NCI-H226 (cell line): Measurements from ENCODE around the gene DSCAM.

Experiments used
- DNase-seq: peaks from one replicate; pipeline ENCODE4 v3.0.0-alpha.2; 2015

The DSCAM gene

DNA sequence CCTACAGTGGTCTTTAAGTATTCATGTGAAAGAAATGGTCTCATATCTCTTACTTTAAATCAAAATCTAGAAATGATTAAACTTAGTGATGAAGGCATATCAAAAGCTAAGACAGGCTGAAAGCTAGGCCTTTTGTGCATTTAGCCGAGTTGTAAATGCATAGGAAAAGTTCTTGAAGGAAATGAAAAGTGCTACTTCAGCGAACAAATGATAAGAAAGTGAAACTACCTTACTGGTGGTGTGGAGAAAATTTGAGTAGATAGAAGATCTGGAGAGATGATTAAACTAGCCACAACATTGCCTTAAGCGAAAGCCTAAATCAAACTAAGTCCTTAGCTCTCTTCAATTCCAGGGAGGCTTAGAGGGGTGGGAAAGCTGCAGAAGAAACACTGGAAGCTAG is 147.6 kb downstream of the DSCAM start:
- no peak for DNase-seq

DNA sequence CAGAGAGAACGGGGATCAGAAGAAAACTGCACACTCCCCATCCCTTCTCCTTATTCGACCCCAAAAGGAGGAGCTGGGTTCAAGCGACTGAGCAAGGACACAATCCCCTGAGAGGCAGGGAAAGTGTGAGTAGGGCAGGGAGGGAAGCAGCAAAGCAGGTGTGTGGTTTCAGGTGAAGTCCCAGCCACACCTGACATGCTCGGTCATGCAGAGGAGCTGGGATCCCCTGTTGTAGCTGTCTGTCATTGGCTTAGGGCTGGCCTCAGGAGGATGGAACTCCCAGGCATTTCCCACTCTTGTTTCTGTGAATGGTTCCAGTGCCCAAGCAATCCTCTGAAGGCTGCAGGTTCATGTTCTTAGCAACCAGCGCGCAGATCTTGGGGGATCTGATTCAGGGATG is 150.7 kb downstream of the DSCAM start:
- no peak for DNase-seq

DNA sequence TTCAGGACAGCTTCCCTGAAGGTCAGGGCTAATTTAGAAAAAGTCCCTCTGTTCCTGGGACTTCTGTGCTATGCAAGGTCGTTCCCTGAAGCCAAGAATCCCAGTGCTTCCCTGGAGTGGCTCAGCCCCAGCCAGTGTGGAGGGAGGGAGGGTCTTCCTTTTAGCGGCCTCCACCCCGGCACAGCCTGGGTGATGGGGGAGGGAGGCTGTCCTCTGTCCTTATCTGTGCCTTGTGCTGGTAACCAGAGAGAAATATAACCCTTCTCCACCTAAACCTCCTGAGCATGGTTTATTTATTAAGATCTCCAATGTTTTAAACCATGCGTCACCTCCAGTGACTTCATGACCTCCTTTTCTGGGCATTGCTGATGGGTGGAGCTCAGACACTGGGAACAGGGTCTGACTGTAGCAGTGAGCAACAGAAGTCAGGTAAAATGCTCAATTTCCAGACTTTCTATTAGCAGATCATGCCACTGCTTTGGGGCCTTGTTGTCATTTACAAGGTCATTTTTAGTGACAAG is 157.1 kb downstream of the DSCAM start:
- DNase-seq: no peak

DNA sequence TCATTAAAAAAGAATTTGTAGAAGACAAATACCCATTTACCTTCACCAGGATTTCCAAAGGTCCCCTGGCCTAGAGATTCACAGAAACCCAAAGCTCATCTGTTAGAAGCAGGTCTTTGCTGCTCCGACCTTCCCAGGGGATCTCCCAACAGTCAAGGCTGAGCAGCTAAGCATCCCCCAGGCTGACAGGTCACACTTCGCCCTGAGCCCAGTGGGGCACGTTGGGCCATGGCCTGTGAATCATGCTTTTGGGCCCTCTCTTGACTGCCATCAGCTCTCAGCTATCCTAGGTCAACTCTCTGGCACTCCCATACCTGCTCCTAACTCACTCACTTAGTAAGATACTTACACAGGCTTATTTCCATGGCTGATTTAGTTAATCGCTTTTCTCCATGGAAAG is 157.7 kb downstream of the DSCAM start:
- no peak for DNase-seq

DNA sequence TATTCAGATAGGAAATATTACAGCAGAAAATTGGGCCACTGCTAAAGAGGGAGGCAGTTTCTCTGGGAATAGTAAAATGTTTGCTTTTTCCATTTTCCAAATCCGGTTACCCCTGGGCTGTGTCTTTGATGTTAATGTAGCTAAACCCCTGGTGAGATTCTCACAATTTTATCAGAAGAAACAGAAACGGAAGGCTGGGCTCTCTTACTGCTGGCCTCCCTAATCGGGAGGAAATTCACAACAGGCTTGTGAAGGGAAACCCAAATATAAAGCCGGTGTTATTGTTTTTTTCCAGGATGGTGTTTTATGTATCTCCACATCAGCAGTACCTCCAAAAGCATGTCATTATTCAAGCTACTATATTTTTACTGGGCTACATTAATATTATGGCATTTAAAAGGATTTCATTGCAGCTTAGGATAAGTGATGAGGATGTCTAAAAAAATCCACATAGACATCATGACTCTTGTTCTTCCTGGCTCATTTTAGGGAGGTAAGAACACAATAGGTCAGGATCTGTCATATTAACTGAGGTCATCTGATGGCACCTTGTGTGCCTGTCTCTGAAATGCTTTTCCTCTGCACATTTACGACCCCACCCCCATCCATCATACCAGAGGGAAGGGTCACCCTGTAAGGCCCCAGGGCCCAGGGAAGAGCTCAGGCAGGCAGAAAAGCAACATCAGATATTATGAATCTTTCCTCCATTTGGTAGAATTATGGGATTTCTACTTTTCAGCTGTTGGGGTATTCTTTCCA is 158.7 kb downstream of the DSCAM start:
- no peak for DNase-seq

DNA sequence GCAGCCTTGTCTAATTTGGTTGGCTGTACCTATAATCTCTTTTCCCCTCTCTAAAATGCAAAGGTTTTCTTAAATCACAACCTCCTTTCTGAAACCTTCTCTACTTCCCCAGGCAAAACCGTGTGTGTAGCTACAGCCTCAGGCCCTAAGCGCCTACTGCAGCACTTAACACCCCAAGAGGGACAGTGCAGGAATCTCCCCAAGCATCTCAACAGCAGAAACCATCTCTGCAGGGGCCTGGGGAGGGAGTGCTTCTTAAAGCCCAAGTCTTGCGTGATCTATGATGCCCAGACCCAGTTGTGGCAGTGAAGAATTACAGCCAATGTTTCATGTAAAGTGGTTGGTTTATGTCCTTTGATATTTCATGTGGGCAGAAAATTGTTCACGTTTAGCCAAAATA is 159.3 kb downstream of the DSCAM start:
- DNase-seq: no peak

DNA sequence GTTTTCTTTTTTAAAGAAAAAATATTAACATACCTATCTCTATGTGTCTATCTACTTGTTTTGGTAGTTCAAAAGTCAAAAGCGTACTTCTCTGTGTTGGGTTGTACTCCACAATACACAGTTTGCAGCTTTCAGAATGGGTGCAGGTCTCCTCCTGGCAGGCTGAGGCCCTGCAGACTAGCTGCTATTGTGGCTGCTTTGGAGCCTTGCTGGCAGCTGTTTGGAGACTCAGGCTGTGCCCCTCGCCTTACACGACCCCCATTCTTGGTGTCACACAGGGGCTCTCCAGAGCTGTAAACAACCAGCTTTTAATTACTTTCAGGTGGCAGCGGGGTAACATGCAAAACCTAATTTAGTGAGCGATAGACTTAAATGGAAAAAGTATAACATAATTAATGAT is 160.4 kb downstream of the DSCAM start:
- DNase-seq: no peak

DNA sequence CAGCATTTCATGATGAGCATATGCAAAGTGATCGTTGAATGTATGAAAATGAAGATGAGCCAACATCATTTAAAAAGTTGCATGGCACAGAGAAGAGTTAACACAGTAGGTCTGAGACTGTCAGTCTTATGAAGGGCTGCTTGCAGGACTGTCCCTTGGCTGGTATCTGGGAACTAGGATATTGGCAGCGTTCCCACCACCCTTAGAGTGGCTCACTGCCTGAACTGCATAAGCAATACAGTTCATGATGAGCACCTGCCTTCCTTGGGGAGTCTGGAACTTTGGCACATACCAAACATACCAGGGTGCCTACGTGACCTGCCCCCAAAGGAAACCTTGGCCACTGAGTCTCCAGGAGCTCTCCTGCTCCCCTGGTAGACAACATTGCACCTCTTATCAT is 161.8 kb downstream of the DSCAM start:
- no peak for DNase-seq

DNA sequence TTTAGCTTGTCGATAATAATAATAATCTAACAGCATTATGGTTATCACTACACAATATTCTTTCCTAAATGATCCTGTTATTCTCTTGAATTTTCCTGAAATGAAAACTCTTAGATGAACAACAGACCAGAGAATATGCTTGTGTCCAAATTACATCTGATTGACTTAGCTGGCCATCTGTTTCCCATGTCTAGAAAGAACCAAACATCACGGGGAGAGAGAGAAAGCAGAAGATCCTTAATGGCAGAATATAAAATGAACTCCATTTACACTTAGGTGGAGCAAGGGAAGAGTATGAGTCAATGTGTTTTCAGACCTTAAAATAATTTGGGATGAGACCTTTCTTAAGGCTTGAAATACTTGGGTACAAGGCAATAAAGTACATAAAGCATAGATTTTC is 162.2 kb downstream of the DSCAM start:
- no peak for DNase-seq

DNA sequence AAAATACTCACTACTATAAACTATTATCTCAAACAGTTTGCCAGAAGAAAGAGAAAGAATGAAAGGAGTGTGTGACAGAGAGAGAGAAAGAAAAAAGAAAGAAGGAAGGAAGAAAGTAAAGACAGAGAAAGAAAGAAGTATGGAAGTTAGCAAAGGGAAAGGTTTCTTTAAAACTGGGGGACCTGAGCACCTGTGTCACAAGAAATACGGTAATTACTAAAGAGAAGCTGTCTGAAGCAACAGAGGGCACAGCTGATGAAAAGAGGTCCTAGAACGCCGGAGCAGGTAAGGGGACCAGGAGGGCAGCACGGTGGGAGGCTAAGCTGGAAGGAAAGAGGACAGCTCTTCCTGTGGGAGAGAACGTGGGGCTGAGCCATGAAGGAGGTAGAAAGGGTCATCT is 163.6 kb downstream of the DSCAM start:
- DNase-seq: no peak

DNA sequence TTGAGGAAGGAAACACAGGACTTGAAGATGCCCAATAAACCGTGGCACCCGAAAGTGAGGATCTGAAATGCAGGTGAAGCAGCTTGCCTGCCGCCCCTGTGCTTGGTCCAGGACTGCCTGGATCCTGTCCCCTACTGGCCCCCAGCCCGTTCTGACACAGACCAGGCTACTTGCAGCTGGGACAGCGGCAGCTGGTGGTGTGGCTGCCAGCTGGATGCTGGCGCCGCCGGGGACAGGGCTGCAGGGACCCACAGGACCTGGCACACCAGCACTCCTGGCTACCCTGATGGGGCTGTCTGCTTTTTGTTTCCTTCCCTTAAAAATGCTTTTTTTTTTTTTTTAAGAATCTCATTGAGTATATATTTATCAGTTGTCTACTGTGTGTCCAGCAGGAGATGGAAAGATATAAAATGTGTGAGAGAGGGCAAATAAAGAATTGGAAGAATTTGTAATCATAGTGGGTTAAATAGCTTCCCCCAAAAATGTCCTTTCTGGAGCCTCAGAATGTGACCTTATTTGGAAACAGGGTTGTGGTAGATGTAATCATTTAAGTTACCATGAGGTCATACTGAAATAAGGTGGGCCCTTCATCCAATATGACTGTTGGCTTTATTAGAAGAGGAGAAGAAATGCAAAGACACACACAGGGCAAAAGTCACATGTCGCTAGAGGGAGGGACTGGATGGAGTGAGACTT is 165.6 kb downstream of the DSCAM start:
- DNase-seq: no peak

DNA sequence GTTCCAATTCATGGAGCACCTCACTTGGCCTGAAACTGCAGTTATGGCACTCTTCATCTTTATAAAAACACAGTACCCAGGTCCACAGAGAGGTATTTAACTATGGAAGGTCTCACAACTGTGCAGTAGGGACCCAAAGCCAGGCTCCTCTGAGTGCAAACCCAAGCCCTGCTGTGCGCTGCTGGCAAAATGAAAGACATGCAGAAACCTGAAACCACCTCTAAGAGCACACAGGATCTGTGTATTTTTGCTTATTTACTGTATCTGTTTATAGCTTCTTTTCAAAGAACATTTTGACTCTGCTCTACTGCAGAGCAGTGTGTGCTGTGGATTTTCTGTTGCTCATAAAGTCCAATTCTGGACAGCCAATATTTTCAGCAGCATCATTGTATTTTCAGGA is 166.6 kb downstream of the DSCAM start:
- no peak for DNase-seq

DNA sequence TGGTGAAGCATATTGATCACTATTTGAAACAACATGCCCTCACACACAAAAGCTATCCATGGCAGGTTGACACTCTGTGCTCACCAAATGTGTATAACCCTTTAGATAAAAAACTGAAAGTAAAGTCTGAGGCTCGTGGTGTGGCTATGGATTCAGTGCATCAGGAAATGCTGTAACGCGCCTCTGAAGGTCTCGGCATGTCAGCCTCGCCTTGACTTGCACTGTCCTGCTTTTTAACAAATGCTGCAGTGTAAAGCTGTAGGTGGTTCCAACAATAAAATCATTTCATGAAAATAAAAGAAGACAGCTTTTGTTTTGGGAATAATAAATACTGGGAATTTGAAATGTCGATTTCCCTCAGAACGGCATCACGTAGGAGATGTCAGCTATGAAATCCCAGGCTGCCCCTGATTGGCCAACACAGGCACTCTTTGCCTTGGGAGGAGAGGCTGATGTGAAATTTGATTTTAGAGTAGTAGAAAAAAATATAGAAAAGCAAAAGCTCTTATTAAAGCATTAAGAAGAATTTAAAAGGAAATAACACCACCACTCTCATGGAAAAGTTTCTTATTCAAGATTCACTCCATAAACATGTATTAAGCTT is 168.2 kb downstream of the DSCAM start:
- DNase-seq: no peak

DNA sequence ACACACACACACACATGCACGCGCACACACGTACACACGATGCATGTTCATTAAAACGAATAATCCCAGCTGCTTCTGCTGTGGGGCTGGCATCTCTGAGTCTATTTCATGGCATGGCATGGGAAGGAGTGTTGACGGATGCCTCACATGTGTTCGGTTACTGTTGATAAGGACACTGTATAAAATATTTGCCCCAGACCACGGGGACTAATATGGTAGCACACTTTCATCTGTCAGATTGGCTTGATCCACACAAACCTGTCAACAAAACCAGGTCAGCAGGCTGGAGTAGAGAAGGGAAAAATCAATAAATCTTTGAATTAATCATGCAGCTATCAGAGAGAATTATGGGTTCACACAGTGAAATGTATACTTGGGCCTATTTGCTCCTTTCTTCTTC is 171.9 kb downstream of the DSCAM start:
- no peak for DNase-seq

DNA sequence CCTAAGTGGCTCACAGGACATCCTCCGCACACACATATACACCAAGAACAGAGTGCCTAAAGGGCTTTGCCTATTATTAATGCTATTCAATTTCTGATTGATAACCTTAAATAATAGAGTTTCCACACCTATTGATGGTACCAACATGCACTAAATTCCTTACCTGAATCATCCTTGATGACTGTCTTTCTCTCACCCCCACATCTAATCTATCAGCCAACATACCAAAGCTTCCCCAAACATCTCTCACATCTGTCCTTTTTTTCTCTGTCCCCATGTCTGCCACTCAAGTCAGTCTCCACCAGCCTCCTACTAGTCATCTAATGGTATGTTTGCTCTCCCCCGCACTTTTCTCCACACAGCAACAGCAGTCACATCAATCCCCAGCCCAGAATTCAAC is 174.4 kb downstream of the DSCAM start:
- DNase-seq: no peak

DNA sequence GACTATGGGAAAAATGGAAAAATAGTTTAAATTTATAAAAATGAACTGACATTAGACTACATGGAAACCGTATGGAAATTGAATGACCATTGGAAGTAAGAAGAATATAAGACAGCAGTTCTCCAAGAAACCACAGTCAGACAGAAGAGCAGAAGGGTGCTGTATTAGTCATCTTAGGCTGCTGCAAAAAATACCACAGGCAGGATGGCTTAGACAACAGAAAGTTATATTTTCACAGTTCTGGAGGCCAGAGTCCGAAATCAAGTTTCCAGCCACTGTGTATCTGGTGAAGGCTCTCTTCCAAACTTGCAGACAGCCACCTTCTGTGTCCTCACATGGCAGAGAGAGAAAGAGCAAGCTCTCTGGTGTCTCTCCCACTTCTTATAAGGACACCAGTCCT is 175.2 kb downstream of the DSCAM start:
- DNase-seq: no peak

DNA sequence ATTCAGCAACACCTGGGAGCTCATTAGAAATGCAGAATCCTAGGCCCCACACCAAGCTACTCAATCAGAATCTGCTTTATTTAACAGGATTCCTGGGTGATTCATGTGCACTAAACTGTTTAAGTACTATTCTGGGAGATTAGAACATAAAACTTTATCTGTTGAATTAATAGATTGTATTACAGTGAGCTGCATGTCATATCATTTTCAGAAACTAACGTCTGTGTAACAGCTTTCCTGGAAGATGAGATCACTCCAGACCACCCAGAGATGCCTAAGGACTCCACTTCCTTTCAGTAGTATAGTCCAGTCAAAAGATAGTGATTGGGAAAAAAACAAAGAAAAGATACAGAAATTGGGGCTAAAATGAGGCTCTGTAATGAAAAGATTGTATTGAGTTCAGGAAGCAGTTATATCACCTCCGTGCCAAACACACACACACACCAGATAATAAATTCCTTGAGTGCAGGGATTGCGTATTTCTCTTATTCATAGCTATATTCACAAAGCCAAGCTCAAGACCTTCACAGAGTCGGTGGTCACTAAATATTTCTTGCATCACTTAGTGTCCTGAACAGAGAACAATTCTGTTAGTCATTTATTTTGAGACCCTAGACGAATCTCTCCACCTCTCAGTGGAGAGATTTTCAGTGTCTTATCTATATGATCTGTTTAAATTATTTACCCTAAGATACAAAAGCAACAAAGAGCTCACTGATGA is 178.2 kb downstream of the DSCAM start:
- DNase-seq: no peak

DNA sequence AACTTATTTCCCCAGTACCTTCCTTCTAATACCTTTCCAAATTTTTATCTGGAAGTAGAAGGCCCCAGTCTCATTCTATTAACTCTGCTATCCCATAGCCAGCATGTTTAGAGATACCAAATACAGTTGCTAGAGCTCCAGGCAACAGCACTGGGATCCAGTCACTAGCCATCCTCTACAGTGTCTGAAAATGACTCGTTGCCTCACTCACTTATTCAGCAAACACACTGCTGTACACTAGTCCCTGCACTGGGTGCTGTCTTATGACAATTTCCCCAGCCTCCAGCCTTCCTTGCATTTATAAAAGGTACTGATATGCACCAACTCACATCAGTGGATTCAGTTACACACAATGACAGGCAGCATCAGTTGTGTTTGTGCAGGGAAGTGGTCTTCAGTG is 179.0 kb downstream of the DSCAM start:
- no peak for DNase-seq

DNA sequence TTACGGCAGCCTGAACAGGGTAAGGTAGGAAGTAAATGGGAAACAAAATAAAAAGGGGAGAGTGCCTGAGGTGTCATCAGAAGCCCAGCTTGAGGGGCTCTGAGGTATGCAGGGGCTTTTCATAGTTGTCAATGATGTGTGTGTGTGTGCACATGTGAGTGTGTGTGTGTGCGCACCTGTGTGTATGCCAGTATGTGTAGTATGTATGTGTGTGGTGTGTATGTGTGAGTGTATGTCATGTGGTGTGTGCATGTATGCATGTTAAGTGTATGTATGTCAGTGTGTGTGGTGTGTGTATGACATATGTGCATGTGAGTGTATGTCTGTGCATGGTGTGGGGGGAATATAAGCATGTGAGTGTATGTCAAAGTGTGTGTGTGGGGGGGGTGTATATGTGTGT is 184.1 kb downstream of the DSCAM start:
- DNase-seq: no peak

DNA sequence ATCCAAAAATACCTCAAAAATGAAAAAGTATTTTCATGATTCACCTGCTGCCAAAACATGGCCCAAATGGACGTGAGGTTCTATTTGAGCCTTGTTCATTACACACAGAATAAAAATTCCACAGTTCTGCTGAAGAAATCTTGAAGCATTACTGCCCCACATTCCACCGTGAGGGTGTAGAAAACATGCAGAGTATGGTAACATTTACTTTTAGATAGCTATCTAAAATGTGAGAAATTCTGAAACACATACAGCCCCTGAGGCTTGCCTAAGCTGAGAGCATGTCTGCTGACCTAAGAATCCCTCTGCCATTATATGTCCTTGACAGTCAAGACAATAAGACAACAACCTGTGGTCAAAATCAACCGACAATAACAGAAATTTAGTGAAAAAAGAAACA is 186.5 kb downstream of the DSCAM start:
- DNase-seq: no peak

DNA sequence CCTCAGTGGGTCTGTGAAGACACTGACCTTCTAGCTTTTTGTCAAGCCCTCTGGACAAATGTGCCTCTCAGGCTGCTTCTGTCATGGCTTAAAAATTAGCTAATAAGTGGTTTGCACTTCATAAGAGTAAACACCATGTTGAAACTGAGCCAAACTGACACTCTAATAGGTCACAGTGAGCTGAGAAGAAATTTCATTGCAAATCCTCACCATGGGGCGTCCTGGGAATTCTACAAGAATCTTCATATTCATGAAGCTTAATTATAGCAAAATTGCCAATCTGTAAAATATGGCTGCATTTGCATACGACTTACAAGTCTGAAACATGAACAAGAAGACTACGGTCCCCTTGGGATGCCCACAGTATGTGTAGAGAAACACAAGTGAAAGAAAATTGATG is 188.6 kb downstream of the DSCAM start:
- no peak for DNase-seq

DNA sequence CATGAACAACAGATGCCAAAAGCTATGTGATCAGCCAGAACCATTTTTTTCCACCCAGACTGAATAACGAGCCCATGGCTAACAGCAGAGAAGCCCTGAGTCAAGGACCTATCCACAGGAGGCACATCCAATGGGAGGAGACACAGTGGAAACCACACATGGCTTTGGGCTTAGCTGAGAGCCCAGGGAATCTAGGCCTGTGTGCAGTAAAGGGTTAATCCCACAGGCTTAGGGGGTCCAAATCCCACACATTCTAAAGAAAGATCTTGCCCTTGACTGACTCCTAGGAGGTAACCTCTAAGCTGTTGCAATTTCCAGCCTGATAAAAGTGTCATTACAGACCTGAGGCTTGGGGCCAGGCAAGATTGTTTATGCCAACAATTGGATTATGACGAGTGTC is 194.5 kb downstream of the DSCAM start:
- DNase-seq: no peak

DNA sequence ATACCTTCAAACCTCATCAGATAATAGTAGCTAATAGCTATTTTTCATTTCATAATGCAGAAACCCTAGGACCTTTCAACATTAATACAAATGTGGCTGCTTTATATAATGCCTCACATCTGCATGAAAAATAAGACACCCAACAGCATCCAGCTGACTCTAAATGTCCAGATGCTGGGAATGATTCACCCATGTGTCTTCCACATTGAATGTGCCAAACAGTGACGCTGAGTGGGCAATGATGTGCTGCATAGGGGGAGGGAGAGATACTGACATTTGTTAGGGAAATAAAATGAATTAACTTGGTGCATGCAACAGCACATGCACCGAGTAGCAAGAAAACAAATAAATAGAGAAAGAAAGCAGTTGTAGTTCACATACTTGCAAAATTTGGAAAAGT is 199.3 kb downstream of the DSCAM start:
- no peak for DNase-seq

DNA sequence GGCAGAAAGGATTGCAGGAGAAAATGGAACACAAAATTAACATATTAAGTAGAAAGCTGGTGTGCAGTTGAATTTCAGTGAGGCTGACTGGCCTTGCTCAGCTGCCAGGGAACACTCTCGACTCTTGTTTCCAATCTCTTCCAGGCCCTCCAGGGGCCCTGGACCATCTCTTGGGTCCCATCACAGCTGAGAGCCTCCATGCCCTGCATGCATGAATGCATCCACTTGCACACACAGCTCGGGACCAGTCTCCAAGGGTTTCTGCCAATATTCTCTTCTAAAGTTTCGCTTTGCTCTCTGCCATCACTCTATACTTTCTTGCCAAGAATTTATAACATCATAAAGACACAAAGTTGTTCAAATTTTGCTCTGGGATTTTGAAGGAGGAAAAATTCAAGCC is 200.3 kb downstream of the DSCAM start:
- DNase-seq: no peak
